OCI-M2 (cell line): Measurements from ENCODE around the gene ADPRS.
A peak's percentile ranks its signal among the peaks of the same experiment; 100 is the strongest.

Experiments
- DNase-seq: peaks from one replicate; lab custom pipeline; 2025; ENCODE audit not compliant: unreplicated experiment; lab: John Stamatoyannopoulos, UW

Gene ADPRS

GRCh38 chr1:36088577-36089392 lies at the start of gene ADPRS:
Gene ADPRS, plus strand, starts transcription at chr1:36088892. Its CDS starts 13 bp downstream, at chr1:36088905.
- DNase-seq: peak; percentile 19

GRCh38 chr1:36040238-36040637 lies 48.5 kb upstream of the ADPRS start:
- DNase-seq: no peak

- DNase-seq: no peak
These were observed 36.9 kb upstream of the ADPRS start for GRCh38 chr1:36051821-36052220.

GRCh38 chr1:36053978-36054377 lies 34.7 kb upstream of the ADPRS start:
- no peak for DNase-seq

- no peak for DNase-seq
These were observed 33.0 kb upstream of the ADPRS start for GRCh38 chr1:36055706-36056105.

GRCh38 chr1:36062315-36062714 lies 26.4 kb upstream of the ADPRS start:
- no peak for DNase-seq

GRCh38 chr1:36067871-36068270 lies 20.8 kb upstream of the ADPRS start:
- DNase-seq: no peak

- DNase-seq: no peak
These were observed 19.8 kb upstream of the ADPRS start for GRCh38 chr1:36068866-36069265.

- DNase-seq: no peak
These were observed 18.3 kb upstream of the ADPRS start for GRCh38 chr1:36070349-36070748.

- DNase-seq: no peak
These were observed 11.6 kb upstream of the ADPRS start for GRCh38 chr1:36076979-36077573.

- DNase-seq: no peak
These were observed 8.5 kb upstream of the ADPRS start for GRCh38 chr1:36080236-36080635.

- DNase-seq: no peak
These were observed 7.9 kb upstream of the ADPRS start for GRCh38 chr1:36080801-36081200.

GRCh38 chr1:36081926-36082485 lies 6.7 kb upstream of the ADPRS start:
- DNase-seq: no peak

- DNase-seq: no peak
These were observed 5.5 kb upstream of the ADPRS start for GRCh38 chr1:36083219-36083618.

GRCh38 chr1:36083635-36084496 lies 4.8 kb upstream of the ADPRS start, which contains the start of gene TEKT2:
Gene TEKT2, plus strand, starts transcription at chr1:36084094. Its CDS starts 828 bp downstream, at chr1:36084922.
- DNase-seq: no peak

- no peak for DNase-seq
These were observed 4.1 kb upstream of the ADPRS start for GRCh38 chr1:36084497-36085115.

- no peak for DNase-seq
These were observed 3.6 kb upstream of the ADPRS start for GRCh38 chr1:36085126-36085525.

GRCh38 chr1:36085686-36086526 lies 2.8 kb upstream of the ADPRS start:
- no peak for DNase-seq

- DNase-seq: no peak
These were observed 2.0 kb upstream of the ADPRS start for GRCh38 chr1:36086529-36087232.
